A549 (cell line): Measurements from ENCODE around the gene TNP1.

Experiments
- BHLHE40 ChIP-seq: IDR thresholded peaks from 2 replicates; pipeline ENCODE4 v1.6.1; 2012; ENCODE audit warnings: low read depth, low read length, inconsistent platforms
- CBX8 ChIP-seq: fragments of 200-600 bp; sonication (generic); IDR thresholded peaks from 2 replicates; pipeline ENCODE4 v1.6.1; 2016
- CHD2 ChIP-seq: fragments of 150-350 bp; IDR thresholded peaks from 2 replicates; pipeline ENCODE4 v1.6.1; 2014; ENCODE audit warnings: low read length; ENCODE audit not compliant: partially characterized antibody
- CHD4 ChIP-seq: fragments of 200-600 bp; sonication (generic); IDR thresholded peaks from 2 replicates; pipeline ENCODE4 v1.6.1; 2016; ENCODE audit warnings: antibody characterized with exemption, mild to moderate bottlenecking, borderline replicate concordance
- PHF8 ChIP-seq: fragments of 200-600 bp; sonication (generic); IDR thresholded peaks from 2 replicates; pipeline ENCODE4 v1.6.1; 2016; ENCODE audit warnings: low read depth, mild to moderate bottlenecking, antibody characterized with exemption, moderate library complexity, borderline replicate concordance
- POLR2A ChIP-seq: IDR thresholded peaks from 2 replicates; pipeline ENCODE4 v1.6.1; 2012; ENCODE audit warnings: mild to moderate bottlenecking, low read length
- RCOR1 ChIP-seq: fragments of 150-350 bp; IDR thresholded peaks from 2 replicates; pipeline ENCODE4 v1.6.1; 2014; ENCODE audit warnings: antibody characterized with exemption, low read length, low read depth
- SMC3 ChIP-seq: fragments of >200 bp; sonication (Bioruptor Twin); formaldehyde crosslinking; IDR thresholded peaks from 3 replicates; pipeline ENCODE4 v1.6.1; 2018; ENCODE audit warnings: inconsistent platforms
- SREBF2 ChIP-seq: fragments of 450-650 bp; IDR thresholded peaks from 2 replicates; pipeline ENCODE4 v1.6.1; 2014; ENCODE audit warnings: mild to moderate bottlenecking, moderate library complexity
- TP53 ChIP-seq: fragments of 250-450 bp; sonication (Bioruptor Pico); IDR thresholded peaks from 2 replicates; pipeline ENCODE4 v1.5.0; 2021; ENCODE audit warnings: mild to moderate bottlenecking, moderate library complexity
- TF ChIP-seq, protein P1 (sequence below): fragments of 250-450 bp; sonication (Bioruptor Pico); IDR thresholded peaks from 2 replicates; pipeline ENCODE4 v1.5.0; 2020; ENCODE audit warnings: low read depth, mild to moderate bottlenecking, moderate library complexity
- TF ChIP-seq, protein P2 (sequence below): fragments of >200 bp; sonication (Bioruptor Twin); formaldehyde crosslinking; IDR thresholded peaks from 3 replicates; pipeline ENCODE4 v1.5.1; 2016

DNA sequence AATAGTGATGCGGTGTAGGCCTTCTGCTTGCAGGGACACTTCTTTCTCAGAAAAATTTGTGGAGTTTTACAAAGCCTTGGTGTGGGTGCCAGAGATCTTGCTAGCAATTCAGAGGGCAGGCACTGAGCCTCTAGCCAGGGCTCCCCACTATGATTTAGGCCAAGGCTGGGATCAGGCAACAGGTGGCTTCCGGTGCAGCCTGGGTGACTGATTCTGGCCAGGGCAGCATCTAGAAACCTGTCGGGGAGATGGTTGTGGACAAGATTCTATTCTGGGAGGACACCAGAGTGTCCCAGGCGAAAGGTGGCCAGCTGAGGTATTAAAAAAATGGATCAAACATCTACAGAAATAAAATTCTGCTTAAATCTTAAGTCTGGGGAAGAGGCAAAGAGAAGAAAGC, 21.5 kb upstream of the TNP1 start:
- TF ChIP-seq SREBF2 (no peak), BHLHE40 (no peak), POLR2A (no peak), CHD2 (no peak), CHD4 (no peak), RCOR1 (no peak), SMC3 (no peak), CBX8 (no peak), PHF8 (no peak), TP53 (CRISPR knock-in tag) (no peak)
- TF ChIP-seq, protein P1, sequence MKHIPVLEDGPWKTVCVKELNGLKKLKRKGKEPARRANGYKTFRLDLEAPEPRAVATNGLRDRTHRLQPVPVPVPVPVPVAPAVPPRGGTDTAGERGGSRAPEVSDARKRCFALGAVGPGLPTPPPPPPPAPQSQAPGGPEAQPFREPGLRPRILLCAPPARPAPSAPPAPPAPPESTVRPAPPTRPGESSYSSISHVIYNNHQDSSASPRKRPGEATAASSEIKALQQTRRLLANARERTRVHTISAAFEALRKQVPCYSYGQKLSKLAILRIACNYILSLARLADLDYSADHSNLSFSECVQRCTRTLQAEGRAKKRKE (CRISPR knock-in tag): no peak
- TF ChIP-seq, protein P2, sequence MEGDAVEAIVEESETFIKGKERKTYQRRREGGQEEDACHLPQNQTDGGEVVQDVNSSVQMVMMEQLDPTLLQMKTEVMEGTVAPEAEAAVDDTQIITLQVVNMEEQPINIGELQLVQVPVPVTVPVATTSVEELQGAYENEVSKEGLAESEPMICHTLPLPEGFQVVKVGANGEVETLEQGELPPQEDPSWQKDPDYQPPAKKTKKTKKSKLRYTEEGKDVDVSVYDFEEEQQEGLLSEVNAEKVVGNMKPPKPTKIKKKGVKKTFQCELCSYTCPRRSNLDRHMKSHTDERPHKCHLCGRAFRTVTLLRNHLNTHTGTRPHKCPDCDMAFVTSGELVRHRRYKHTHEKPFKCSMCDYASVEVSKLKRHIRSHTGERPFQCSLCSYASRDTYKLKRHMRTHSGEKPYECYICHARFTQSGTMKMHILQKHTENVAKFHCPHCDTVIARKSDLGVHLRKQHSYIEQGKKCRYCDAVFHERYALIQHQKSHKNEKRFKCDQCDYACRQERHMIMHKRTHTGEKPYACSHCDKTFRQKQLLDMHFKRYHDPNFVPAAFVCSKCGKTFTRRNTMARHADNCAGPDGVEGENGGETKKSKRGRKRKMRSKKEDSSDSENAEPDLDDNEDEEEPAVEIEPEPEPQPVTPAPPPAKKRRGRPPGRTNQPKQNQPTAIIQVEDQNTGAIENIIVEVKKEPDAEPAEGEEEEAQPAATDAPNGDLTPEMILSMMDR: no peak
